Trophoblast cell (in vitro differentiated cells and primary cell): Measurements from ENCODE around the gene LGALS9.
"Not testable (repeated sequence)": the region's sequence is repeated elsewhere in the genome, so short reads cannot be mapped to it uniquely, and the experiment has no call there.

ENCODE experiments used
- DNase-seq, 2 donors: peaks; one replicate each; pipeline ENCODE4 v3.0.0-alpha.2; 2016
- H2AFZ ChIP-seq: 2 replicates; pipeline ENCODE4 v1.6.1; 2013; ENCODE audit warnings: low read length, moderate library complexity, mild to moderate bottlenecking; ENCODE audit not compliant: insufficient read depth, poor library complexity
- H2AK5ac ChIP-seq: 2 replicates; pipeline ENCODE4 v1.6.1; 2013; ENCODE audit warnings: mild to moderate bottlenecking, low read length
- H2BK120ac ChIP-seq: 2 replicates; pipeline ENCODE4 v1.6.1; 2013; ENCODE audit warnings: low read length, mild to moderate bottlenecking, moderate library complexity; ENCODE audit not compliant: insufficient read depth, poor library complexity
- H2BK12ac ChIP-seq: 2 replicates; pipeline ENCODE4 v1.6.1; 2013; ENCODE audit warnings: mild to moderate bottlenecking, low read length, moderate library complexity
- H2BK5ac ChIP-seq: 2 replicates; pipeline ENCODE4 v1.6.1; 2013; ENCODE audit warnings: low read length, low read depth, moderate library complexity, mild to moderate bottlenecking; ENCODE audit not compliant: poor library complexity
- H3K14ac ChIP-seq: 2 replicates; pipeline ENCODE4 v1.6.1; 2013; ENCODE audit warnings: mild to moderate bottlenecking, low read length
- H3K18ac ChIP-seq: 2 replicates; pipeline ENCODE4 v1.6.1; 2013; ENCODE audit warnings: mild to moderate bottlenecking, low read length
- H3K23ac ChIP-seq: 2 replicates; pipeline ENCODE4 v1.6.1; 2013; ENCODE audit warnings: low read length
- H3K27ac ChIP-seq: 2 replicates; pipeline ENCODE4 v1.5.1; 2013; ENCODE audit warnings: low read depth, mild to moderate bottlenecking, inconsistent platforms, low read length, moderate library complexity
- H3K27me3 ChIP-seq: 2 replicates; pipeline ENCODE4 v1.6.1; 2013; ENCODE audit warnings: inconsistent platforms, mild to moderate bottlenecking, low read length, moderate library complexity; ENCODE audit not compliant: insufficient read depth
- H3K36me3 ChIP-seq, 2 experiments: 1 replicate in 1 of 2; 2 replicates in 1 of 2; pipeline ENCODE4 v1.6.1; 2013; ENCODE audit warnings: low read length in 2 of 2, mild to moderate bottlenecking in 2 of 2, moderate library complexity in 1 of 2; ENCODE audit not compliant: insufficient read depth in 2 of 2, control insufficient read depth in 1 of 2
- H3K4ac ChIP-seq: 2 replicates; pipeline ENCODE4 v1.6.1; 2013; ENCODE audit warnings: low read depth, mild to moderate bottlenecking, low read length, moderate library complexity
- H3K4me1 ChIP-seq, 2 experiments: 1 replicate in 1 of 2; 2 replicates in 1 of 2; pipeline ENCODE4 v1.6.1; 2013; ENCODE audit warnings: low read length in 2 of 2, mild to moderate bottlenecking in 2 of 2, moderate library complexity in 1 of 2; ENCODE audit not compliant: insufficient read depth in 2 of 2, control insufficient read depth in 1 of 2
- H3K4me2 ChIP-seq: 2 replicates; pipeline ENCODE4 v1.6.1; 2013; ENCODE audit warnings: inconsistent platforms, mild to moderate bottlenecking, low read length, moderate library complexity
- H3K4me3 ChIP-seq: 2 replicates; pipeline ENCODE4 v1.5.1; 2013; ENCODE audit warnings: mild to moderate bottlenecking, low read depth, low read length, inconsistent platforms
- H3K79me1 ChIP-seq: one replicate; pipeline ENCODE4 v1.6.1; 2013; ENCODE audit warnings: low read length
- H3K79me2 ChIP-seq: 2 replicates; pipeline ENCODE4 v1.6.1; 2013; ENCODE audit warnings: low read length, mild to moderate bottlenecking; ENCODE audit not compliant: control insufficient read depth, insufficient read depth, poor library complexity
- H3K9ac ChIP-seq: 2 replicates; pipeline ENCODE4 v1.6.1; 2013; ENCODE audit warnings: mild to moderate bottlenecking, low read length
- H3K9me3 ChIP-seq: 2 replicates; pipeline ENCODE4 v1.6.1; 2013; ENCODE audit warnings: low read depth, mild to moderate bottlenecking, control low read depth, inconsistent platforms, low read length; ENCODE audit not compliant: insufficient read depth
- H4K12ac ChIP-seq: 2 replicates; pipeline ENCODE4 v1.6.1; 2013; ENCODE audit warnings: low read depth, mild to moderate bottlenecking, low read length, moderate library complexity
- H4K8ac ChIP-seq: 2 replicates; pipeline ENCODE4 v1.6.1; 2013; ENCODE audit warnings: low read depth, mild to moderate bottlenecking, low read length, moderate library complexity
- H4K91ac ChIP-seq: one replicate; pipeline ENCODE4 v1.6.1; 2013; ENCODE audit warnings: low read depth, mild to moderate bottlenecking, low read length, moderate library complexity
- WGBS: extraction: QIAGEN DNeasy Blood & Tissue Kit; methylation state at CpG from one replicate; pipeline ENCODE4 v1.1.7; 2013; ENCODE audit warnings: missing lambda C conversion rate; ENCODE audit not compliant: insufficient read length, insufficient coverage; ENCODE audit errors: extremely low coverage; 5-methylcytosine and 5-hydroxymethylcytosine counted together

Gene LGALS9

GRCh38 chr17:27671977-27672480 lies 41.0 kb downstream of the LGALS9 start:
- not testable (repeated sequence) for H2BK12ac ChIP-seq, H3K27ac ChIP-seq, H3K23ac ChIP-seq, H2BK120ac ChIP-seq, H4K12ac ChIP-seq, H3K9me3 ChIP-seq, H4K8ac ChIP-seq, H3K4me1 ChIP-seq, H3K27me3 ChIP-seq, H2BK5ac ChIP-seq, H3K4me2 ChIP-seq, H3K18ac ChIP-seq, H3K4me3 ChIP-seq, DNase-seq, H4K91ac ChIP-seq, H3K79me1 ChIP-seq, H2AFZ ChIP-seq, H3K9ac ChIP-seq, H2AK5ac ChIP-seq, H3K79me2 ChIP-seq, H3K14ac ChIP-seq, H3K36me3 ChIP-seq, H3K4ac ChIP-seq
- no CpG with 5 or more reads among the region's 6 CpGs for WGBS

GRCh38 chr17:27674335-27674734 lies 43.3 kb downstream of the LGALS9 start:
- WGBS = no CpG with 5 or more reads among the region's 6 CpGs

GRCh38 chr17:27677191-27677590 lies 46.2 kb downstream of the LGALS9 start:
- WGBS = 100% methylated on average over 1 of the region's 2 CpGs
- no peaks in the 10 kb centered on the region for H3K27me3 ChIP-seq

More at GRCh38 chr17:27674335-27674734, 43.3 kb downstream of the LGALS9 start:
- no peak overlapping the region for H3K14ac ChIP-seq
- H4K8ac ChIP-seq = no peak overlapping the region
- H2BK120ac ChIP-seq = no peak overlapping the region
- no peak overlapping the region for H4K12ac ChIP-seq
- H3K18ac ChIP-seq = no peak overlapping the region
- H3K9ac ChIP-seq = no peak overlapping the region
- H3K79me1 ChIP-seq = no peaks in the 10 kb centered on the region
- no peak overlapping the region for H2AK5ac ChIP-seq
- no peak overlapping the region for H3K4me2 ChIP-seq
- H2BK12ac ChIP-seq = no peak overlapping the region
- H3K27ac ChIP-seq = no peak overlapping the region
- no peak overlapping the region for H3K4me3 ChIP-seq
- no peak overlapping the region for H3K4ac ChIP-seq
- no peak overlapping the region for H4K91ac ChIP-seq
- no peak for DNase-seq
- H3K79me2 ChIP-seq = no peaks in the 10 kb centered on the region
- no peaks in the 10 kb centered on the region for H3K27me3 ChIP-seq
- no peaks in the 10 kb centered on the region for H3K4me1 ChIP-seq
- no peaks in the 10 kb centered on the region for H3K36me3 ChIP-seq
- peaks cover 3% of the 10 kb centered on the region for H3K9me3 ChIP-seq
- H3K23ac ChIP-seq = no peak overlapping the region
- H2AFZ ChIP-seq = no peak overlapping the region
- H2BK5ac ChIP-seq = no peak overlapping the region

GRCh38 chr17:27686322-27686721 lies 55.3 kb downstream of the LGALS9 start:
- H3K79me2 ChIP-seq, H2BK5ac ChIP-seq, H4K12ac ChIP-seq, H4K8ac ChIP-seq, H2BK120ac ChIP-seq, H3K36me3 ChIP-seq, H2AK5ac ChIP-seq, H3K27me3 ChIP-seq, H3K4me3 ChIP-seq, H3K79me1 ChIP-seq, H3K4me1 ChIP-seq, H3K23ac ChIP-seq, H3K4me2 ChIP-seq, H4K91ac ChIP-seq, H2AFZ ChIP-seq, H3K18ac ChIP-seq, H3K4ac ChIP-seq, H2BK12ac ChIP-seq, H3K9ac ChIP-seq, H3K14ac ChIP-seq, H3K27ac ChIP-seq: not testable (repeated sequence)
- DNase-seq = peak in 1 of 2 donors; percentile 28
- no CpG with 5 or more reads among the region's 3 CpGs for WGBS
- H3K9me3 ChIP-seq = peaks cover 12% of the 10 kb centered on the region

More at GRCh38 chr17:27677191-27677590, 46.2 kb downstream of the LGALS9 start:
- H2AK5ac ChIP-seq = no peak overlapping the region
- no peak overlapping the region for H3K4me3 ChIP-seq
- H4K12ac ChIP-seq = no peak overlapping the region
- no peak overlapping the region for H2BK5ac ChIP-seq
- H4K91ac ChIP-seq = no peak overlapping the region
- no peak overlapping the region for H3K27ac ChIP-seq
- H4K8ac ChIP-seq = no peak overlapping the region
- no peak overlapping the region for H3K18ac ChIP-seq
- H2AFZ ChIP-seq = no peak overlapping the region
- no peaks in the 10 kb centered on the region for H3K79me2 ChIP-seq
- no peak overlapping the region for H2BK120ac ChIP-seq
- no peak overlapping the region for H3K4ac ChIP-seq
- H3K9me3 ChIP-seq = peaks cover 1% of the 10 kb centered on the region
- no peak overlapping the region for H3K9ac ChIP-seq
- no peak for DNase-seq
- no peak overlapping the region for H2BK12ac ChIP-seq
- no peaks in the 10 kb centered on the region for H3K79me1 ChIP-seq
- no peak overlapping the region for H3K14ac ChIP-seq
- H3K4me1 ChIP-seq = no peaks in the 10 kb centered on the region
- no peak overlapping the region for H3K23ac ChIP-seq
- H3K4me2 ChIP-seq = no peak overlapping the region
- no peaks in the 10 kb centered on the region for H3K36me3 ChIP-seq
